SKM-1 (cell line): Measurements from ENCODE around the gene C19orf25.

Experiments
- DNase-seq: peaks from one replicate; lab custom pipeline; 2025; ENCODE audit not compliant: unreplicated experiment; lab: John Stamatoyannopoulos, UW

Gene C19orf25

GRCh38 chr19:1496714-1497577, 17.9 kb upstream of the C19orf25 start:
- DNase-seq, result no peak

- DNase-seq, result no peak
These were observed 17.0 kb upstream of the C19orf25 start for GRCh38 chr19:1495799-1496713.

GRCh38 chr19:1495051-1495798, 16.2 kb upstream of the C19orf25 start:
- no peak for DNase-seq

- no peak for DNase-seq
These were observed 15.2 kb upstream of the C19orf25 start for GRCh38 chr19:1494115-1494815.

GRCh38 chr19:1492474-1493006, 13.5 kb upstream of the C19orf25 start:
- no peak for DNase-seq

- DNase-seq, result no peak
These were observed 12.8 kb upstream of the C19orf25 start for GRCh38 chr19:1491849-1492170.

- no peak for DNase-seq
These were observed 12.3 kb upstream of the C19orf25 start, which contains the start of gene REEP6 for GRCh38 chr19:1491114-1491848. Gene REEP6 (plus strand): TSS chr19:1491181. CDS start chr19:1491270, 89 bp downstream.

GRCh38 chr19:1490311-1491113, 11.5 kb upstream of the C19orf25 start, which contains the start of gene PCSK4:
Gene PCSK4 (minus strand): TSS chr19:1490350. CDS start chr19:1490346, 4 bp downstream.
- DNase-seq, result peak; percentile 100

- DNase-seq, result no peak
These were observed 10.7 kb upstream of the C19orf25 start for GRCh38 chr19:1489463-1490310.

GRCh38 chr19:1488282-1488601, 9.2 kb upstream of the C19orf25 start:
- no peak for DNase-seq

GRCh38 chr19:1487576-1488281, 8.7 kb upstream of the C19orf25 start:
- no peak for DNase-seq

- DNase-seq, result no peak
These were observed 7.9 kb upstream of the C19orf25 start for GRCh38 chr19:1486720-1487575.

- no peak for DNase-seq
These were observed 5.0 kb upstream of the C19orf25 start for GRCh38 chr19:1483979-1484428.

GRCh38 chr19:1483131-1483978, 4.3 kb upstream of the C19orf25 start:
- DNase-seq, result no peak

- DNase-seq, result no peak
These were observed 3.5 kb upstream of the C19orf25 start for GRCh38 chr19:1482361-1483130.
